ENCODE measurements around the gene ALKBH3. TPM values are rescaled to one million over a fixed set of nuclear protein-coding genes. Genes with fewer than 3 reads are reported as not detected.

The ALKBH3 gene
- total RNA-seq, 1 donor from 2014 or later: 27.3 TPM

GRCh38 chr11:43879789-43880639, 617 bp upstream of the ALKBH3 start:
- no peak for TF ChIP-seq CTCF (conservative IDR thresholded peaks at IDR 0.05; ENCODE audit: low read depth, low read length)
- DNase-seq (ENCODE audit: low read depth): no peak
- H3K4me3 ChIP-seq (ENCODE audit: low read depth, low read length): peak overlapping the region; percentile 86

GRCh38 chr11:43892851-43893250, 12.2 kb downstream of the ALKBH3 start:
- no peak for DNase-seq (ENCODE audit: low read depth)
- TF ChIP-seq CTCF (conservative IDR thresholded peaks at IDR 0.05; ENCODE audit: low read depth, low read length): no peak
- no peak overlapping the region for H3K4me3 ChIP-seq (ENCODE audit: low read depth, low read length)

- no peak for TF ChIP-seq CTCF (conservative IDR thresholded peaks at IDR 0.05; ENCODE audit: low read depth, low read length)
- no peak for DNase-seq (ENCODE audit: low read depth)
- H3K4me3 ChIP-seq (ENCODE audit: low read depth, low read length): no peak overlapping the region
Observed at GRCh38 chr11:43894546-43894945, 13.9 kb downstream of the ALKBH3 start.

- no peak for TF ChIP-seq CTCF (conservative IDR thresholded peaks at IDR 0.05; ENCODE audit: low read depth, low read length)
- DNase-seq (ENCODE audit: low read depth): no peak
Observed at GRCh38 chr11:43895601-43896000, 15.0 kb downstream of the ALKBH3 start.

GRCh38 chr11:43898574-43898973, 17.9 kb downstream of the ALKBH3 start:
- H3K4me3 ChIP-seq (ENCODE audit: low read depth, low read length): no peak overlapping the region
- TF ChIP-seq CTCF (conservative IDR thresholded peaks at IDR 0.05; ENCODE audit: low read depth, low read length): no peak
- DNase-seq (ENCODE audit: low read depth): no peak

More at GRCh38 chr11:43895601-43896000, 15.0 kb downstream of the ALKBH3 start:
- H3K4me3 ChIP-seq (ENCODE audit: low read depth, low read length): no peak overlapping the region

- no peak overlapping the region for H3K4me3 ChIP-seq (ENCODE audit: low read depth, low read length)
- no peak for DNase-seq (ENCODE audit: low read depth)
- no peak for TF ChIP-seq CTCF (conservative IDR thresholded peaks at IDR 0.05; ENCODE audit: low read depth, low read length)
Observed at GRCh38 chr11:43899094-43899493, 18.5 kb downstream of the ALKBH3 start.

GRCh38 chr11:43901551-43901950, 20.9 kb downstream of the ALKBH3 start:
- no peak for DNase-seq (ENCODE audit: low read depth)
- TF ChIP-seq CTCF (conservative IDR thresholded peaks at IDR 0.05; ENCODE audit: low read depth, low read length): no peak
- no peak overlapping the region for H3K4me3 ChIP-seq (ENCODE audit: low read depth, low read length)

Data from epithelial cell of proximal tubule (primary cell).